Upper lobe of right lung (tissue), 1 donor: ENCODE measurements around the gene CYP24A1. TPM values are rescaled to one million over a fixed set of nuclear protein-coding genes. Genes with fewer than 3 reads are reported as not detected.

Experiments
- ATAC-seq: fragments of 200-7000 bp; cut with Tn5 transposase; one replicate; pipeline ENCODE4 v1.9.1; 2020; ENCODE audit warnings: mild to moderate bottlenecking, moderate library complexity
- DNase-seq: peaks from one replicate; pipeline ENCODE4 v3.0.0-alpha.2; 2020
- H3K27ac ChIP-seq: fragments of 200-600 bp; one replicate; pipeline ENCODE4 v1.8.0; 2022
- H3K27me3 ChIP-seq: fragments of 200-600 bp; one replicate; pipeline ENCODE4 v1.8.0; 2022; ENCODE audit warnings: mild to moderate bottlenecking
- H3K36me3 ChIP-seq: fragments of 200-600 bp; one replicate; pipeline ENCODE4 v1.8.0; 2022
- H3K4me1 ChIP-seq: fragments of 200-600 bp; one replicate; pipeline ENCODE4 v1.8.0; 2022
- H3K4me3 ChIP-seq: fragments of 200-600 bp; one replicate; pipeline ENCODE4 v1.8.0; 2022; ENCODE audit warnings: mild to moderate bottlenecking
- H3K9me3 ChIP-seq: fragments of 200-600 bp; one replicate; pipeline ENCODE4 v1.8.0; 2022
- intact Hi-C: fragments of 100-400 bp; cut with DNase I; formaldehyde crosslinking; loops from one replicate; pipeline ENCODE4 v1.11.0; 2022
- total RNA-seq: library from RNA; stranded (reverse); fragmentation: NEBNext Ultra II Directional; extraction: Animal tissue kit (Norgen Biotek cat#: 25700); gene quantifications from one replicate; pipeline ENCODE4 v1.2.1, GENCODE V29; 2021
- TF ChIP-seq, protein P1 (sequence below): fragments of 200-600 bp; IDR thresholded peaks from one replicate; pipeline ENCODE4 v1.8.0; 2022; ENCODE audit warnings: antibody characterized with exemption
- donor health status: DM: no; HTN: yes; CAD: no; lungs with severe emphysema.

CYP24A1 gene
- total RNA-seq, 1 donor from 2014 or later, result 0.17 TPM

DNA sequence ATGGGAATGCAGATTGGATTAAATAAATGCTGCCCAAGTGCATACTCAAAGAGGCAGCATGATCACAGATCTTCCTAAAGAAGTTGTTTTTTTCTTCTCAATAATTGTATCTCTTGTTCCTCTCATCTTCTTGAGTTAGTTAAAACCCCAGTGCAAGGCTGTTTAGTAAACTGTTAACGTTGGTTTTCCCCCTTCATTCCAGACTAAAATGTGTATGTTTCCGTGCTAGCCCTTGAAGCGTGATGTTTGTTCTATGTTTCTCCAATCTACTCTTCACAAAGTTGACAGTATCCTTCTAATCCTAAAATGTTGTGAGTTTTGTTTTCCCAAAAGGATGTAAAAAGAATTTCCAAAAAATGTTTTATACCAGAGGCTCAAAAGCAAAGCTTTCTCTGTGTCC lies 15.6 kb downstream of the CYP24A1 start:
- no peak overlapping the region for H3K4me3 ChIP-seq
- no peak for DNase-seq
- H3K36me3 ChIP-seq, result no peaks in the 10 kb centered on the region
- no peak overlapping the region for H3K27ac ChIP-seq
- peaks cover 7% of the 10 kb centered on the region for H3K27me3 ChIP-seq
- H3K9me3 ChIP-seq, result no peaks in the 10 kb centered on the region
- intact Hi-C loops, result no loop called here
- ATAC-seq, result no peak
- no peaks in the 10 kb centered on the region for H3K4me1 ChIP-seq
- TF ChIP-seq, protein P1, sequence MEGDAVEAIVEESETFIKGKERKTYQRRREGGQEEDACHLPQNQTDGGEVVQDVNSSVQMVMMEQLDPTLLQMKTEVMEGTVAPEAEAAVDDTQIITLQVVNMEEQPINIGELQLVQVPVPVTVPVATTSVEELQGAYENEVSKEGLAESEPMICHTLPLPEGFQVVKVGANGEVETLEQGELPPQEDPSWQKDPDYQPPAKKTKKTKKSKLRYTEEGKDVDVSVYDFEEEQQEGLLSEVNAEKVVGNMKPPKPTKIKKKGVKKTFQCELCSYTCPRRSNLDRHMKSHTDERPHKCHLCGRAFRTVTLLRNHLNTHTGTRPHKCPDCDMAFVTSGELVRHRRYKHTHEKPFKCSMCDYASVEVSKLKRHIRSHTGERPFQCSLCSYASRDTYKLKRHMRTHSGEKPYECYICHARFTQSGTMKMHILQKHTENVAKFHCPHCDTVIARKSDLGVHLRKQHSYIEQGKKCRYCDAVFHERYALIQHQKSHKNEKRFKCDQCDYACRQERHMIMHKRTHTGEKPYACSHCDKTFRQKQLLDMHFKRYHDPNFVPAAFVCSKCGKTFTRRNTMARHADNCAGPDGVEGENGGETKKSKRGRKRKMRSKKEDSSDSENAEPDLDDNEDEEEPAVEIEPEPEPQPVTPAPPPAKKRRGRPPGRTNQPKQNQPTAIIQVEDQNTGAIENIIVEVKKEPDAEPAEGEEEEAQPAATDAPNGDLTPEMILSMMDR, result no peak

DNA sequence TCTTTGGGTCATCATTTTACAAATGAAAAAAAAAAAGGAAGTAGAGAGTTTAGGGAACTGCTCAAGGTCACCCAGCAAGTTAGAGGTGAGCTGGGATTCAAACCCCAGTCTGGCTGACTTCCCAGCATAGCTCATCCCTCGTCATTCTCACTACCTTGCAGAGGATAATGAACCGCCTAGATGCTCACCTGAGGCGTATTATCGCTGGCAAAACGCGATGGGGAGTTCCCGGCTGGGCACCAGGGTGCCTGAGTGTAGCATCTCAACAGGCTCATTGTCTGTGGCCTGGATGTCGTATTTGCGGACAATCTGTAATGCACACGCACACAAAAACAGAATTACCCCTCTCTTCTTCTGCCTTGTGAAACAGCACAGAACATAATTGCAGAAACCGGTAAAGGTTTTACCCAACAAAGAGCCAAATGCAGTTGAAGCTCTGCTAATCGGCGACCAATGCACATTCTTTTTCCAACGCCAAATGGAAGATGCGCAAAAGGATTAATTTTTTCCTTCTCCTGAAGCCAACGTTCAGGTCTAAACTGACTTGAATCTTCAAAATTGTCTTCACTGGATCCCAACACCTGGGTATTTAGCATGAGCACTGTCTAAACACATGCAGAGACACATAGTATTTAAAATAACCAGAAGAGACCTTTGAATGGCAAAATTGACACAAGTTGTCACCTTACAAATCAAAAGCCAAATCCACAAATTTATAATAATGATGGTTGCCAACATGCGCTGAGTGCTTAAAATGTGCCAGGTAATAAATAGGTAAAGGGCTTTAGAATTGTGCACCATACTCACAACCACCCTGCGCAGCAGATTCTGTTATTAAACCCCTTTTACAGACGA lies 16.6 kb downstream of the CYP24A1 start:
- Histone ChIP-seq H3K27me3 (peaks cover 4% of the 10 kb centered on the region), H3K4me1 (no peaks in the 10 kb centered on the region), H3K27ac (no peak overlapping the region), H3K4me3 (no peak overlapping the region), H3K36me3 (no peaks in the 10 kb centered on the region), H3K9me3 (no peaks in the 10 kb centered on the region)
- ATAC-seq (no peak), DNase-seq (no peak)
- intact Hi-C loops, result no loop called here
- TF ChIP-seq, protein P1, result no peak

DNA sequence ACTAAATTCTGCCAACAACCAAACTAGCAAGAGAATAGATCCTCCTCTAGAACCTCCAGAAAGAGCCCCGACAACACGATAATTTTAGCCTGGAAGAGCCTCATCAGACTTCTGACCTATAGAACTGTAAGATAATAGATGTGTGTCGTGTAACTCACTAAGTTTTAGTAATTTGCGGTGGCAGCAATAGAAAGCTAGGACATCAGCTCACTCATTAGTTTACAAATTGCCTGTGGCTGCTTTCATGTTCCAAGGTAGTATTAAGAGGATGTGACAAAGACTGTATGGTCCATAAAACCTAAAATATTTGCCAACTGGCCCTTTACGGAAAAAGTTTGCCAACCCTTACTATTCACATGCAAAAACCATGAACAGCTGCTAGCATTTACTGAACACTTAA lies 17.3 kb downstream of the CYP24A1 start:
- H3K9me3 ChIP-seq, result no peaks in the 10 kb centered on the region
- TF ChIP-seq, protein P1, result no peak
- H3K4me3 ChIP-seq, result no peak overlapping the region
- intact Hi-C loops, result no loop called here
- DNase-seq (no peak), ATAC-seq (no peak)
- no peaks in the 10 kb centered on the region for H3K36me3 ChIP-seq
- H3K4me1 ChIP-seq, result no peaks in the 10 kb centered on the region
- H3K27me3 ChIP-seq, result peaks cover 4% of the 10 kb centered on the region
- H3K27ac ChIP-seq, result no peak overlapping the region

DNA sequence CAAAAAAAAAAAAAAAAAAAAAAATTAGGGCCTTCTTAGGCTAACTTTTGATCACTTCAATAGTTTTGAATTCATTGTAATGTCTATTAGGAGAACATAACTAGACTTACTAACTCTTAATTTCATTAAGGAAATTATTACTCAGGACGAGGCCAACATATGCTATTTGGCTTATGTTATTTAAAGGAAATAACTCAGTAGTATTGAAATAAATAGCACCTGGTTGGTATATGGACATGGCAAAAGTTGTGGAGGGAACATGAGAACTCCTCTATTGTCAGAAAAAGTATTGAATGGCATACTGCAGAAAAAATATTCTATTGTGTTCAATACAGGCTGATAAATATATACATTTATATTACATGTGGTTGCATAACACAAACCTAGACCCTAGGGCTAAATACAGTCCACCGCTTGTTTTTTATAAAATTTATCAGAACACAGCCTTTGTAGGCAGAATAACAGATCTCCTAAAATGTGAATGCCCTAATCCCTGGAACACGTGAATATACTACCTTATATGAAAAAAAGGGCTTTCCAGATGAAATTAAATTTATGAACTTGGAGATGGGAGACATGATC lies 18.0 kb downstream of the CYP24A1 start:
- TF ChIP-seq, protein P1, result no peak
- ATAC-seq, result no peak
- no peaks in the 10 kb centered on the region for H3K36me3 ChIP-seq
- H3K27ac ChIP-seq, result no peak overlapping the region
- no peaks in the 10 kb centered on the region for H3K4me1 ChIP-seq
- H3K4me3 ChIP-seq, result no peak overlapping the region
- no peaks in the 10 kb centered on the region for H3K9me3 ChIP-seq
- intact Hi-C loops, result no loop called here
- H3K27me3 ChIP-seq, result peaks cover 4% of the 10 kb centered on the region
- no peak for DNase-seq

DNA sequence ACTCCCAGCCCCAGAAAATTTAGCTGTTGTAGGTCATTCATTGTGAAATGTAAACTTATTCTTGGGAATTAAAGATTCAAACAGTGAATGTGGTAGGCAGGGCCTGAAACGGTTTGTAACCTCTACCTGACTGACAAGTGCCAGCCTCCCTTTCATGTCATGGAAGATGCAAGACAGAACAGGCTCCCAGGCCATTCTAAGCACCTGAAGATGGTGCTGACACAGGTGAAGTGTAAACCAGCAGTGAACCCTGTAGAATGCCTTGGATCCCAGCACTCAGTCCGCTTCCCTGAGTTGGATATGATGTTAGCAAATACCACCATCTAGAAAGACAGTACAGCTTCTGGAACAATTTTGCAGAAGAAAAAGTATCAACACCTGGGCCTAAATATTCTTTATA lies 19.3 kb downstream of the CYP24A1 start:
- TF ChIP-seq, protein P1, result no peak

More for the DNA sequence above, 19.3 kb downstream of the CYP24A1 start:
- Histone ChIP-seq H3K27me3 (peaks cover 1% of the 10 kb centered on the region), H3K4me1 (no peaks in the 10 kb centered on the region), H3K27ac (no peak overlapping the region), H3K9me3 (no peaks in the 10 kb centered on the region), H3K36me3 (no peaks in the 10 kb centered on the region), H3K4me3 (no peak overlapping the region)
- ATAC-seq, result no peak
- intact Hi-C loops, result no loop called here
- no peak for DNase-seq
